GM12878 (cell line): ENCODE measurements around the gene PPM1J. TPM values are rescaled to one million over a fixed set of nuclear protein-coding genes. Genes with fewer than 3 reads are reported as not detected.

ENCODE experiments used
- ATAC-seq: fragments of 200-7000 bp; cut with Tn5 transposase; 3 replicates; pipeline ENCODE4 v1.9.1; 2020; ENCODE audit warnings: mild to moderate bottlenecking, moderate library complexity
- BruUV-seq: library from RNA; stranded (reverse); fragments of 400-500 nt; replicated peaks from 2 replicates; lab custom pipeline; 2021; lab: Mats Ljungman, UMichigan
- CTCF ChIA-PET: fragments of 300-600 bp; sonication (Branson Sonifier 250); formaldehyde crosslinking; extraction: SDS; loops from one replicate; lab custom pipeline; 2021; ENCODE audit warnings: inconsistent platforms; lab: Yijun Ruan, JAX
- POLR2A ChIA-PET: fragments of 350-600 bp; formaldehyde crosslinking; extraction: SDS; loops from one replicate; lab custom pipeline; 2021; ENCODE audit warnings: inconsistent platforms; lab: Charles Lee
- RAD21 ChIA-PET: fragments of 300-600 bp; sonication (Branson Sonifier 250); formaldehyde crosslinking; loops from one replicate; lab custom pipeline; 2023; ENCODE audit warnings: antibody characterized with exemption; ENCODE audit not compliant: unreplicated experiment; lab: Charles Lee
- SMC1A ChIA-PET: fragments of 300-600 bp; sonication (Branson Sonifier 250); formaldehyde crosslinking; loops from one replicate; lab custom pipeline; 2023; ENCODE audit not compliant: unreplicated experiment, uncharacterized antibody; lab: Charles Lee
- DNase-seq: peaks from one replicate; pipeline ENCODE4 v3.0.0-alpha.2; 2011; ENCODE audit warnings: low read depth, low spot score
- FAIRE-seq: peaks from 3 replicates; lab custom pipeline; 2011; peaks lifted over from hg19 to GRCh38; lab: Jason Lieb, UNC
- H2AFZ ChIP-seq: 2 replicates; pipeline ENCODE4 v1.6.0; 2011; ENCODE audit warnings: low read depth, low read length, control low read depth; ENCODE audit not compliant: control insufficient read depth
- H3K27ac ChIP-seq: 2 replicates; pipeline ENCODE4 v1.5.1; 2011; ENCODE audit warnings: control low read depth; ENCODE audit not compliant: control insufficient read depth, insufficient read depth
- H3K27me3 ChIP-seq, 2 experiments: replicated peaks in 1 of 2; 2 replicates each; pipeline versions ENCODE4 v1.6.0 to v1.6.1; 2011; ENCODE audit warnings: low read length in 1 of 2; ENCODE audit not compliant: control insufficient read depth in 2 of 2, insufficient read depth in 2 of 2
- H3K36me3 ChIP-seq, 2 experiments: 2 replicates each; pipeline ENCODE4 v1.5.1; 2011; ENCODE audit warnings: low read length in 1 of 2; ENCODE audit not compliant: control insufficient read depth in 2 of 2, insufficient read depth in 2 of 2
- H3K4me1 ChIP-seq: 2 replicates; pipeline ENCODE4 v1.6.1; 2011; ENCODE audit warnings: mild to moderate bottlenecking, low read length, moderate library complexity, mixed read lengths; ENCODE audit not compliant: control insufficient read depth, insufficient read depth
- H3K4me2 ChIP-seq: 2 replicates; pipeline ENCODE4 v1.6.0; 2011; ENCODE audit warnings: control low read depth; ENCODE audit not compliant: control insufficient read depth, insufficient read depth
- H3K4me3 ChIP-seq: fragments of 200-600 bp; sonication (generic); 2 replicates; pipeline ENCODE4 v1.5.1; 2016
- H3K79me2 ChIP-seq: 2 replicates; pipeline ENCODE4 v1.6.0; 2011; ENCODE audit warnings: low read length; ENCODE audit not compliant: control insufficient read depth, insufficient read depth
- H3K9ac ChIP-seq: 2 replicates; pipeline ENCODE4 v1.8.0; 2011; ENCODE audit warnings: low read length, control low read depth, mixed read lengths; ENCODE audit not compliant: control insufficient read depth, insufficient read depth
- H3K9me3 ChIP-seq: replicated peaks from 3 replicates; pipeline ENCODE4 v1.5.1; 2011; ENCODE audit warnings: mild to moderate bottlenecking, low read length; ENCODE audit not compliant: control insufficient read depth, insufficient read depth
- H4K20me1 ChIP-seq: 2 replicates; pipeline ENCODE4 v1.6.0; 2011; ENCODE audit not compliant: control insufficient read depth, insufficient read depth
- CHD4 ChIP-seq: fragments of 200-600 bp; sonication (generic); IDR thresholded peaks from 2 replicates; pipeline ENCODE4 v1.6.1; 2016; ENCODE audit warnings: mild to moderate bottlenecking
- LARP7 ChIP-seq: fragments of 450-650 bp; IDR thresholded peaks from 2 replicates; pipeline ENCODE4 v1.6.1; 2017; ENCODE audit warnings: mild to moderate bottlenecking
- SIX5 ChIP-seq: IDR thresholded peaks from 2 replicates; pipeline ENCODE4 v1.6.1; 2011; ENCODE audit warnings: mild to moderate bottlenecking, low read depth, low read length, moderate library complexity; ENCODE audit not compliant: severe bottlenecking
- SREBF1 ChIP-seq: IDR thresholded peaks from 2 replicates; pipeline ENCODE4 v1.6.1; 2012; ENCODE audit warnings: mild to moderate bottlenecking, low read length
- SRF ChIP-seq, 2 experiments: IDR thresholded peaks; 2 replicates each; pipeline ENCODE4 v1.6.1; 2011; ENCODE audit warnings: low read depth in 2 of 2, low read length in 2 of 2, mild to moderate bottlenecking in 1 of 2, moderate library complexity in 1 of 2
- WRNIP1 ChIP-seq: IDR thresholded peaks from 2 replicates; pipeline ENCODE4 v1.6.1; 2011; ENCODE audit warnings: low read depth, low read length, improper control_type of control experiment, borderline replicate concordance
- YBX1 ChIP-seq: fragments of 450-650 bp; IDR thresholded peaks from 2 replicates; pipeline ENCODE4 v1.6.1; 2016; ENCODE audit warnings: antibody characterized with exemption
- WGBS: methylation state at CpG from one replicate; pipeline ENCODE4 v1.1.6; 2016; ENCODE audit warnings: low lambda C conversion rate; ENCODE audit not compliant: insufficient replicate concordance, insufficient coverage; ENCODE audit errors: missing lambda C conversion rate; 5-methylcytosine and 5-hydroxymethylcytosine counted together
- in situ Hi-C: fragments of 300-500 bp; cut with MboI; formaldehyde crosslinking; loops from 9 replicates; pipeline ENCODE4 v1.14.3; 2018; ENCODE audit warnings: mixed read lengths
- intact Hi-C: fragments of 100-400 bp; cut with micrococcal nuclease; formaldehyde crosslinking; loops from one replicate; pipeline ENCODE4 v1.14.2; 2022; ENCODE audit not compliant: unreplicated experiment
- polyA plus RNA-seq, 11 experiments: library from polyadenylated mRNA; depleted of rRNA in 4 of 11; unstranded in 6 of 11; stranded (reverse) in 5 of 11; fragments of >200 nt; fragmentation: Nextera tagmentation in 4 of 11; fragmentation: Illumina TruSeq in 1 of 11; extraction: Ambion mirVana in 4 of 11; extraction: Trizol in 1 of 11; gene quantifications; 1 replicate in 1 of 11; 2 replicates in 10 of 11; pipeline versions ENCODE4 v1.2.1 to v1.2.3, GENCODE V29; 2011 to 2016; ENCODE audit warnings: inconsistent platforms in 2 of 11, missing spikeins in 2 of 11, low read depth in 1 of 11
- total RNA-seq, 4 experiments: library from RNA; depleted of rRNA in 3 of 4; stranded (reverse); fragments of >200 nt in 3 of 4; fragmentation: Illumina TruSeq in 1 of 4; extraction: Trizol in 1 of 4; gene quantifications; 2 replicates each; pipeline versions ENCODE4 v1.2.1 to v1.2.3, GENCODE V29; 2013 to 2021
- TF ChIP-seq, protein P1 (sequence below): fragments of 450-650 bp; IDR thresholded peaks from 2 replicates; pipeline ENCODE4 v1.6.1; 2017; ENCODE audit warnings: borderline replicate concordance

Gene PPM1J
- total and polyA plus RNA-seq, 10 of the 15 experiments (the other 5 are each of a cell fraction or from before 2014, with no cell fraction given), result 0.07 to 1.8 (median 0.59) TPM; not detected in 1

DNA sequence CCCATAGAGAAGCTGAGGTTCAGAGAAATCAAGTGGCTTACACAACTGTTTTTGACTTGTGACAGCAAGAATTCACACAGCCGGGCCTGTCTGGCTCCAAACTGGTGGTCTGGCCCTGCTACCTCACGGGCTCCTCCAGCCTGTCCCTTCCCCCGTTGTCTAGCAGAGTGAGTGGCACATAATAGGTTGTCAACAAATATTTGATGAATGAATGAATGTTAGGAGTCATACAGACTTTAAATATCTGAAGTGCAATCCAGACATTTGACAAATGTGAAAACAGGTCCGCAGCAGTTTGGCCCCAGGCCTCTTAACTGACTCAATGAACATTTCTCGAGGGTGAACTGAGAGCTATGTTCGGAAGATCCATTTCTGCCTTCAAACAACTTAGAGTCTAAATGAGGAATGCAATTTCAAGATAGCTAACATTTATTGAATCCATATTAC lies 7.1 kb downstream of the PPM1J start:
- no peak overlapping the region for H2AFZ ChIP-seq
- H3K9ac ChIP-seq, result no peak overlapping the region
- no peak for ATAC-seq
- 0 out of 4 replicates have a peak, but pooled peaks cover 0 to 4% of the 10 kb centered on the region in 2 experiments for H3K36me3 ChIP-seq
- no peak overlapping the region for H3K4me2 ChIP-seq
- no peak overlapping the region for H3K27ac ChIP-seq
- H3K79me2 ChIP-seq, result peaks cover 33% of the 10 kb centered on the region
- DNase-seq, result no peak
- intact Hi-C loops (no loop called here), in situ Hi-C loops (loop anchor here (5.0 kb wide), 2 partner anchors 206 to 316 kb away; no protein-coding TSS in a partner anchor)
- WGBS, result 21% methylated on average over 6 of the region's 6 CpGs
- FAIRE-seq, result no peak
- H3K9me3 ChIP-seq, result no peaks in the 10 kb centered on the region
- ChIA-PET RAD21 (interaction anchor here (1.0 to 5.6 kb wide), 12 partner anchors 32 to 317 kb away, joined by 3 to 53 read pairs (median 8); partner anchors contain the start of gene MOV10), SMC1A (interaction anchor here (0.6 to 5.1 kb wide), 22 partner anchors 18 to 319 kb away, joined by 3 to 47 read pairs (median 4); partner anchors contain the start of genes MOV10 and ST7L), POLR2A (interaction anchor here (0.7 to 1.9 kb wide), 7 partner anchors 33 to 318 kb away, joined by 3 to 7 read pairs (median 5); partner anchors contain the start of genes MOV10 and ST7L), CTCF (interaction anchor here (0.7 to 5.9 kb wide), 26 partner anchors 9 to 365 kb away, joined by 3 to 122 read pairs (median 4); partner anchors contain the start of genes CAPZA1, CTTNBP2NL, LRIG2 and MOV10)
- no peaks in the 10 kb centered on the region for H4K20me1 ChIP-seq
- no TSS peak for BruUV-seq
- no peak overlapping the region for H3K4me3 ChIP-seq
- H3K27me3 ChIP-seq, result no peaks in the 10 kb centered on the region
- peaks cover 16% of the 10 kb centered on the region for H3K4me1 ChIP-seq
- TF ChIP-seq YBX1 (no peak), WRNIP1 (no peak), CHD4 (no peak), SIX5 (no peak), LARP7 (no peak), SREBF1 (no peak), SRF (IDR thresholded peaks at IDR 0.05; ENCODE audit: low read depth in 2 of 2, low read length in 2 of 2) (no peak)
- TF ChIP-seq, protein P1, sequence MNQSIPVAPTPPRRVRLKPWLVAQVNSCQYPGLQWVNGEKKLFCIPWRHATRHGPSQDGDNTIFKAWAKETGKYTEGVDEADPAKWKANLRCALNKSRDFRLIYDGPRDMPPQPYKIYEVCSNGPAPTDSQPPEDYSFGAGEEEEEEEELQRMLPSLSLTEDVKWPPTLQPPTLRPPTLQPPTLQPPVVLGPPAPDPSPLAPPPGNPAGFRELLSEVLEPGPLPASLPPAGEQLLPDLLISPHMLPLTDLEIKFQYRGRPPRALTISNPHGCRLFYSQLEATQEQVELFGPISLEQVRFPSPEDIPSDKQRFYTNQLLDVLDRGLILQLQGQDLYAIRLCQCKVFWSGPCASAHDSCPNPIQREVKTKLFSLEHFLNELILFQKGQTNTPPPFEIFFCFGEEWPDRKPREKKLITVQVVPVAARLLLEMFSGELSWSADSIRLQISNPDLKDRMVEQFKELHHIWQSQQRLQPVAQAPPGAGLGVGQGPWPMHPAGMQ, result no peak
